ENCODE data around the gene TNPO3. TPM values are rescaled to one million over a fixed set of nuclear protein-coding genes. Genes with fewer than 3 reads are reported as not detected.
A peak's percentile ranks its signal among the peaks of the same experiment; 100 is the strongest.

TNPO3 gene
- total and polyA plus RNA-seq, 12 donors = 8.0 to 37.7 (median 29.6) TPM

DNA sequence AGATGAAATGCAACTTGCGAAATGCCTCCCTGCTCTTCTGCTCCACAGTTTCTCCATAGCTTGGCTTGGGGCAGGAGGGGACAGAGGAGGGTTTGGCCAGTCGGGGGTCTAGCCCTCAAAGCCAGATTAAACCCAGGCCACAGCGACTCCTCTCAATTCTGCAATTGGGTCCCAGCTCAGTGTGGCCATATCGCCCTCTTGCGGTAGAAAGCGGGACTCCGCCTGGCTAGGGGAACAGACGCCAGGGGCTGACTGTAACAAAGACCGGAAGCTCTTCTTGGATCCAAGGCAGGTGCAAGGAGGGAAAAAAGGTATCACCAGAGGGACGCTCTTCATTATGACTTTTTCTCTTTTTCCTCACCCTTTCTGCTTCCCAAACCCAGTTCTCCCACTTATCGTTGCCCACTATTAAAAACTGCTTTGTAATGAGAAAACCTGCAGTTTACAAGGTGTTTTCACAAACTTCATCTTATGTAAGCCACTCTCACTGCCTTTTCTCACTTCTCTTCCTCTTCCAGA lies 36.6 kb upstream of the TNPO3 start:
- WGBS, 2 donors = 8 to 10% methylated on average over 11 of the region's 11 CpGs
- H3K4me3 ChIP-seq = no peak overlapping the region
- no peaks in the 10 kb centered on the region for H3K36me3 ChIP-seq
- H3K9me3 ChIP-seq = no peaks in the 10 kb centered on the region
- TF ChIP-seq, protein P1, sequence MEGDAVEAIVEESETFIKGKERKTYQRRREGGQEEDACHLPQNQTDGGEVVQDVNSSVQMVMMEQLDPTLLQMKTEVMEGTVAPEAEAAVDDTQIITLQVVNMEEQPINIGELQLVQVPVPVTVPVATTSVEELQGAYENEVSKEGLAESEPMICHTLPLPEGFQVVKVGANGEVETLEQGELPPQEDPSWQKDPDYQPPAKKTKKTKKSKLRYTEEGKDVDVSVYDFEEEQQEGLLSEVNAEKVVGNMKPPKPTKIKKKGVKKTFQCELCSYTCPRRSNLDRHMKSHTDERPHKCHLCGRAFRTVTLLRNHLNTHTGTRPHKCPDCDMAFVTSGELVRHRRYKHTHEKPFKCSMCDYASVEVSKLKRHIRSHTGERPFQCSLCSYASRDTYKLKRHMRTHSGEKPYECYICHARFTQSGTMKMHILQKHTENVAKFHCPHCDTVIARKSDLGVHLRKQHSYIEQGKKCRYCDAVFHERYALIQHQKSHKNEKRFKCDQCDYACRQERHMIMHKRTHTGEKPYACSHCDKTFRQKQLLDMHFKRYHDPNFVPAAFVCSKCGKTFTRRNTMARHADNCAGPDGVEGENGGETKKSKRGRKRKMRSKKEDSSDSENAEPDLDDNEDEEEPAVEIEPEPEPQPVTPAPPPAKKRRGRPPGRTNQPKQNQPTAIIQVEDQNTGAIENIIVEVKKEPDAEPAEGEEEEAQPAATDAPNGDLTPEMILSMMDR (IDR thresholded peaks at IDR 0.05) = peak; percentile 85 to 99 (median 96)
- DNase-seq (peak; percentile 71 to 80), ATAC-seq (peak; percentile 75 to 87 (median 84))
- H3K27ac ChIP-seq = no peak overlapping the region
- H3K27me3 ChIP-seq = peaks cover 0 to 11% (median 0%) of the 10 kb centered on the region in 7 donors
- peaks cover 0 to 13% (median 0%) of the 10 kb centered on the region in 9 donors for H3K4me1 ChIP-seq
- intact Hi-C loops (cut with DNase I) = loop anchor here in 8 of 10 donors (1.0 to 10.0 kb wide), 6 partner anchors 87 to 189 kb away; no protein-coding TSS in a partner anchor

DNA sequence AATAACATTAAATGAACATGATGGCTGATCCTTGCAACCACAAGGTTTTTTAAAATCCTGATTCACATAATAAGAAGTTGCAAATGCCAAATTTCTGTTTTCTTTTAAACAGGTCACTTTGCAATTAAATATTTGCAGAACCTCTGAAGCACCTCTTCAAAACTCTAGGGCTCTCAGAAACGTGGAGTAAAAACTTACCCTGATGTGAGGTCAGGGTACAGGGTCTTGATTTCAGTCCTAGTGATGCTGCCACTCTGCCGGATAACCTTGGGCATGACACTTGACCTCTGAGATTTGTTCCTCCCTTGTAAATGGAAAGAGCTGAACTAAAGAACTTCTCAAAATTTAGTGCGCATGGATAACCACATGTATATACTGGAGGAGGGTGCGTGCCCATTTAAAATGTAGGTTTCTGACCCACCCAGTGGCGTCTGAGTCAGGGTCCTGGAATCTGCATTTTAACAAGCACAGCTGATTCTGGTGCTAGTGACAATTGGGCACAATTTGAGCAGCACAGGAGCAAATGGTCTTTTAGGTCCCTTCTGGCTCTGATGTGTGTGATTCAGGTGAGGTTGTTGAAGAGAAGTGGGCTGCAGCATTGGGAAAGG lies 35.5 kb upstream of the TNPO3 start:
- Histone ChIP-seq H3K9me3 (no peaks in the 10 kb centered on the region), H3K27me3 (peaks cover 0 to 22% (median 0%) of the 10 kb centered on the region in 7 donors), H3K36me3 (no peaks in the 10 kb centered on the region), H3K4me1 (peaks cover 0 to 13% (median 0%) of the 10 kb centered on the region in 9 donors), H3K4me3 (no peak overlapping the region), H3K27ac (no peak overlapping the region)
- ATAC-seq (no peak), DNase-seq (no peak)
- intact Hi-C loops (cut with DNase I) = loop anchor here in 7 of 10 donors (2.0 to 10.0 kb wide), 5 partner anchors 86 to 188 kb away; no protein-coding TSS in a partner anchor
- WGBS, 2 donors = 65 to 72% methylated on average over 5 of the region's 5 CpGs
- TF ChIP-seq, protein P1 (IDR thresholded peaks at IDR 0.05) = no peak

DNA sequence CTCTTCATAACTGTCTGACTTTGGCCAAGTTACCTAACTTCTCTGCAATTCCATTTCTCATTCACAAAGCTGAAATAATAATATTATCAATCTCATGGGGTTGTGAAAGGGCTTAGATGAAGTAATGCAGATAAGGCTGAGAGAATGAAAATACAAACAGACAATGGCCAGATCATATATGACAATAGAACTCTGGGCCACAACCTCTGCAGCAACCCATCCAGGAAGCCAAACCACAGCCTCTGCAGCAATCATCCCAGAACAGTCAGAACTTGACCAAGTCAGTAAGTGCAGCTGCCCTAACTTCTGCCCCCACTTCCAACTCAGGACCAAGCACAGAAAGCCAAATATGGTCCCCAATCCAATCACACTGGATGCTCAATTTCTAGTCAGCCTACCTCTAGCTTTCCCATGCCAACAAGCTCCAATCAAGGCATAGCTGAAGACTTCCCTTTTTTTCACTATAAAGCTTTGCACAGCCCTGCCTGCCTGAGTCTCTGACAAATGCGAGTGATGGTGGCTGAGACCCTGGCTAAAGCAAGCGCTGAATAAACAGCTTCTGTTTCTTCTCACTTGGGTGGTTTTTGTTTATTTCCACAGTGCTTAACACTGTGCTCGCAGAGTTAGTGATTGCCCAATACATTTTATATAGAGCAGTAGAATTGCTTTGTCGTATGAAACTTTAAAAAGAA lies 34.8 kb upstream of the TNPO3 start:
- ATAC-seq (no peak), DNase-seq (no peak)
- intact Hi-C loops (cut with DNase I) = loop anchor here in 9 of 10 donors (2.0 to 10.0 kb wide), 7 partner anchors 85 to 187 kb away; no protein-coding TSS in a partner anchor
- no peak overlapping the region for H3K27ac ChIP-seq
- no peaks in the 10 kb centered on the region for H3K36me3 ChIP-seq
- peaks cover 0 to 13% (median 0%) of the 10 kb centered on the region in 9 donors for H3K4me1 ChIP-seq
- TF ChIP-seq, protein P1 (IDR thresholded peaks at IDR 0.05) = no peak
- H3K4me3 ChIP-seq = no peak overlapping the region
- peaks cover 0 to 22% (median 0%) of the 10 kb centered on the region in 7 donors for H3K27me3 ChIP-seq
- 43 to 50% methylated on average over 4 of the region's 4 CpGs for WGBS, 2 donors
- H3K9me3 ChIP-seq = no peaks in the 10 kb centered on the region

DNA sequence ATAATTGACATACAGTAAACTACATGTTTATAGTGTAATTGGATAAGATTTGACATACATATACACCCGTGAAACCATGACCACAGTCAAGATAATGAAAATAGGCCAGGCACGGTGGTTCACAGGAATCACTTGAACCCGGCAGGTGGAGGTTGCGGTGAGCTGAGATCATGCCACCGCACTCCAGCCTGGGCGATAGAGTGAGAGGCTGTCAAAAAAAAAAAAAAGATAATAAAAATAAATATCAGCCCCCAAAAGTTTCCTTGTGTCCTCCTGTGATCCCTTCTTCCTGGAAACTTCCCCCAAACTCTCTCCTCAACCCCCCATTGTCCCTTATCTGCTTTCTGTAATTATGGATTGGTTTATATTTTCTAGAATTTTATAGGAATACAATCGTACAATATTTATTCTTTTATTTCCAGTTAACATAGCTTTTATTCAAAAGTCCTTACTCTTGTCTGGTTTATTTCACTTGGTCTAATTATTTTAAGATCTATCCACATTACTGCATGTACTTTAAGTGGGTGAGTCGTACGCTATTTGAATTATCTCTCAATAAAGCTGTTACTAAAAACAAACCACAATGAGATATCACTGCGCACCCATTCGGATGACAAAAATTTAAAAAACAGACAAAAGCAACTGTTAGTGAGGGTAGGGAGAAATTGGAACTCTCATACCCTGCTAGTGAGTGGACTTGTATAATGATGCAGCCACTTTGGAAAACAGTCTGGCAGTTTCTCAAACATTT lies 30.1 kb upstream of the TNPO3 start:
- H3K36me3 ChIP-seq = no peaks in the 10 kb centered on the region
- no peaks in the 10 kb centered on the region for H3K9me3 ChIP-seq
- intact Hi-C loops (cut with DNase I) = no loop called here
- DNase-seq (no peak), ATAC-seq (no peak)
- H3K27ac ChIP-seq = no peak overlapping the region
- no peak overlapping the region for H3K4me3 ChIP-seq
- 76 to 81% methylated on average over 11 of the region's 11 CpGs for WGBS, 2 donors
- TF ChIP-seq, protein P1 (IDR thresholded peaks at IDR 0.05) = no peak
- peaks cover 0 to 28% (median 0%) of the 10 kb centered on the region in 7 donors for H3K27me3 ChIP-seq
- H3K4me1 ChIP-seq = peaks cover 0 to 4% (median 0%) of the 10 kb centered on the region in 9 donors
